ENCODE data around the gene COQ4. TPM values are rescaled to one million over a fixed set of nuclear protein-coding genes. Genes with fewer than 3 reads are reported as not detected.

COQ4 gene
- total RNA-seq, 1 experiment from 2014 or later: 45.8 TPM

DNA sequence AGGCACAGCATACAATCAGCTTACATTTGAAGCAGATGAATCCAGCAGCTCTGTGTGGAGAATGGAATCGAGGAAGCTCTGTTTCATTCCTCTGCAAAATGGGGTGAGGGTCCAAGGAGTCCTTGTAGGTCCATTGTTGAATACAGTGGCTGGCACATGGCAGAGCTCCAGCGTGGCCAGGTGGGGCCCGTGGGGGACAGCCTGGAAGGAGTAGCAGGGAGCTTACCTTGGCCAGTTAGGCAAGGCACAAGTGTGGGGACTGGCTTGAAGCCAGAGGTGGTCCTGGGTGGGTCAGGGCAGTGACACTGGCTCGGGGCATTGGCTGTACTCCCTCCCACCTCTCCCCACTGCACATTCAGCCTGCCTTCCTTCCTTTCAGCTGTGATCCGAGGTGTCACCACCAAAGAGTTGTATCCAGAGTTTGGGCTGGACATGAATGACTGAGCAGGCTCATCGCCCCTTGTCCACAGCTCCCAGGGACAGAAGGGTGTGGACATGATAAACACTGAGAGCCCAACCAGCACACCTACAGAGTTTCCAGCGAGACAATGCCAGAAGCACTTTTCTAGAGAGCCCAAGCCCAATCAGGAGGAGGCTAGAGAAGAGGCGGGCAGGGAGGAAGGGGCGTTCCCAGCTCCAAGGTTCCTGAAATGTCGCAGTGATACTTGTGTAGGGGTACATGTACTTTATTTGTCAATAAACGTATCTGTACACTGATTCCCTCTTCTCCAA is 34.2 kb upstream of the COQ4 start (continued):
- no peak for TF ChIP-seq TCF7L2 (IDR thresholded peaks at IDR 0.05; ENCODE audit: borderline replicate concordance, extremely low read depth, insufficient read depth, insufficient read length)

DNA sequence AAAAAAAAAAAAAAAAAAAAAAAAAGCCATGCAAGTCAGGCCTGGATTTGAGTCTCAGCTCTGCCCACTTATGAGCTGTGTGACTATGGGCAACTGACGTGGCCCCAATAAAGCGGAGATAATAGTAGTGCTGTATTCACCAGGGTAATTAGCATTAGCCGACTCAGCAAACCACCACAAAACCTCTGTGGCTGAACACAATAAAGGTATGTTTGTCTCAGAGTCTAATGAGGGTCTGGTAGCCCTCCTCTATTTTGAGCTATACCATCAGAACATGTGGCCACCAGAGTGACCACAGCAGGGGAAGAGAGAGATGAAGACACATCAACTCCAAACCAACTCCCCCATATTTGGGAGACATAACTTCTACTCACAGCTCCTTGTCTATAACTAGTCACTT is 30.6 kb upstream of the COQ4 start:
- H3K9me2 ChIP-seq (ENCODE audit: insufficient read depth): no peaks in the 10 kb centered on the region
- H3K27ac ChIP-seq (ENCODE audit: low read depth, low read length): no peak overlapping the region
- no peaks in the 10 kb centered on the region for H3K79me2 ChIP-seq (ENCODE audit: insufficient read depth, low read length)
- no peak overlapping the region for H3K9ac ChIP-seq (ENCODE audit: low read length)
- no peaks in the 10 kb centered on the region for H4K20me1 ChIP-seq (ENCODE audit: insufficient read depth)
- no peak overlapping the region for H3K4me2 ChIP-seq (ENCODE audit: low read length)
- H3K27me3 ChIP-seq (ENCODE audit: insufficient read depth, low read length): no peaks in the 10 kb centered on the region
- no peaks in the 10 kb centered on the region for H3K9me3 ChIP-seq (ENCODE audit: control insufficient read depth in 1 of 2, insufficient read depth in 1 of 2, low read depth in 1 of 2, low read length in 2 of 2)
- no peak overlapping the region for H3K4me3 ChIP-seq (replicated peaks in 1 of 2; ENCODE audit: low read depth in 1 of 2, low read length in 2 of 2)
- TF ChIP-seq, protein P1, sequence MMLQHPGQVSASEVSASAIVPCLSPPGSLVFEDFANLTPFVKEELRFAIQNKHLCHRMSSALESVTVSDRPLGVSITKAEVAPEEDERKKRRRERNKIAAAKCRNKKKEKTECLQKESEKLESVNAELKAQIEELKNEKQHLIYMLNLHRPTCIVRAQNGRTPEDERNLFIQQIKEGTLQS (IDR thresholded peaks at IDR 0.05): no peak
- TF ChIP-seq POLR2AphosphoS5 (IDR thresholded peaks at IDR 0.05; ENCODE audit: low read depth, low read length) (no peak), SIN3A (IDR thresholded peaks at IDR 0.05; ENCODE audit: low read depth) (no peak), SRF (IDR thresholded peaks at IDR 0.05; ENCODE audit: low read depth) (no peak), YY1 (IDR thresholded peaks at IDR 0.05; ENCODE audit: extremely low read depth, insufficient replicate concordance, low read depth, low read length) (no peak)
- TF ChIP-seq, protein P2, sequence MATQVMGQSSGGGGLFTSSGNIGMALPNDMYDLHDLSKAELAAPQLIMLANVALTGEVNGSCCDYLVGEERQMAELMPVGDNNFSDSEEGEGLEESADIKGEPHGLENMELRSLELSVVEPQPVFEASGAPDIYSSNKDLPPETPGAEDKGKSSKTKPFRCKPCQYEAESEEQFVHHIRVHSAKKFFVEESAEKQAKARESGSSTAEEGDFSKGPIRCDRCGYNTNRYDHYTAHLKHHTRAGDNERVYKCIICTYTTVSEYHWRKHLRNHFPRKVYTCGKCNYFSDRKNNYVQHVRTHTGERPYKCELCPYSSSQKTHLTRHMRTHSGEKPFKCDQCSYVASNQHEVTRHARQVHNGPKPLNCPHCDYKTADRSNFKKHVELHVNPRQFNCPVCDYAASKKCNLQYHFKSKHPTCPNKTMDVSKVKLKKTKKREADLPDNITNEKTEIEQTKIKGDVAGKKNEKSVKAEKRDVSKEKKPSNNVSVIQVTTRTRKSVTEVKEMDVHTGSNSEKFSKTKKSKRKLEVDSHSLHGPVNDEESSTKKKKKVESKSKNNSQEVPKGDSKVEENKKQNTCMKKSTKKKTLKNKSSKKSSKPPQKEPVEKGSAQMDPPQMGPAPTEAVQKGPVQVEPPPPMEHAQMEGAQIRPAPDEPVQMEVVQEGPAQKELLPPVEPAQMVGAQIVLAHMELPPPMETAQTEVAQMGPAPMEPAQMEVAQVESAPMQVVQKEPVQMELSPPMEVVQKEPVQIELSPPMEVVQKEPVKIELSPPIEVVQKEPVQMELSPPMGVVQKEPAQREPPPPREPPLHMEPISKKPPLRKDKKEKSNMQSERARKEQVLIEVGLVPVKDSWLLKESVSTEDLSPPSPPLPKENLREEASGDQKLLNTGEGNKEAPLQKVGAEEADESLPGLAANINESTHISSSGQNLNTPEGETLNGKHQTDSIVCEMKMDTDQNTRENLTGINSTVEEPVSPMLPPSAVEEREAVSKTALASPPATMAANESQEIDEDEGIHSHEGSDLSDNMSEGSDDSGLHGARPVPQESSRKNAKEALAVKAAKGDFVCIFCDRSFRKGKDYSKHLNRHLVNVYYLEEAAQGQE (IDR thresholded peaks at IDR 0.05; ENCODE audit: low read depth): no peak
- TF ChIP-seq, protein P3, sequence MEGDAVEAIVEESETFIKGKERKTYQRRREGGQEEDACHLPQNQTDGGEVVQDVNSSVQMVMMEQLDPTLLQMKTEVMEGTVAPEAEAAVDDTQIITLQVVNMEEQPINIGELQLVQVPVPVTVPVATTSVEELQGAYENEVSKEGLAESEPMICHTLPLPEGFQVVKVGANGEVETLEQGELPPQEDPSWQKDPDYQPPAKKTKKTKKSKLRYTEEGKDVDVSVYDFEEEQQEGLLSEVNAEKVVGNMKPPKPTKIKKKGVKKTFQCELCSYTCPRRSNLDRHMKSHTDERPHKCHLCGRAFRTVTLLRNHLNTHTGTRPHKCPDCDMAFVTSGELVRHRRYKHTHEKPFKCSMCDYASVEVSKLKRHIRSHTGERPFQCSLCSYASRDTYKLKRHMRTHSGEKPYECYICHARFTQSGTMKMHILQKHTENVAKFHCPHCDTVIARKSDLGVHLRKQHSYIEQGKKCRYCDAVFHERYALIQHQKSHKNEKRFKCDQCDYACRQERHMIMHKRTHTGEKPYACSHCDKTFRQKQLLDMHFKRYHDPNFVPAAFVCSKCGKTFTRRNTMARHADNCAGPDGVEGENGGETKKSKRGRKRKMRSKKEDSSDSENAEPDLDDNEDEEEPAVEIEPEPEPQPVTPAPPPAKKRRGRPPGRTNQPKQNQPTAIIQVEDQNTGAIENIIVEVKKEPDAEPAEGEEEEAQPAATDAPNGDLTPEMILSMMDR (IDR thresholded peaks at IDR 0.05 in 2 of 3, conservative IDR thresholded peaks at IDR 0.05 in 1 of 3; ENCODE audit: borderline replicate concordance in 1 of 3, insufficient read depth in 1 of 3, low read depth in 2 of 3, low read length in 2 of 3): no peak
- ChIA-PET POLR2A (no interaction called here), CTCF (interaction anchor here (1.6 kb wide), 1 partner anchor 128 kb away, joined by 6 read pairs; the partner anchor contains the start of gene CERCAM), RAD21 (ENCODE audit: low non-redundant PET in 1 of 2, low total read pairs in 2 of 2, uncharacterized antibody in 2 of 2, unreplicated experiment in 2 of 2) (no interaction called here)
- no peaks in the 10 kb centered on the region for H3K36me3 ChIP-seq (ENCODE audit: control insufficient read depth in 1 of 2, insufficient read depth in 2 of 2, low read length in 2 of 2)
- H2AFZ ChIP-seq (ENCODE audit: low read depth, low read length, poor library complexity, severe bottlenecking): no peak overlapping the region
- intact Hi-C loops (cut with micrococcal nuclease): loop anchor here (10.0 kb wide), 1 partner anchor 263 kb away; the partner anchor contains the start of gene SPTAN1
- H3K4me1 ChIP-seq (ENCODE audit: control insufficient read depth in 1 of 2, insufficient read depth in 2 of 2, low read length in 2 of 2): peaks cover 5 to 16% of the 10 kb centered on the region in 2 experiments; a peak in 3 of 4 replicates
- BruUV-seq (replicated peaks): no TSS peak
- ATAC-seq (no peak), DNase-seq (ENCODE audit: low read depth, low spot score) (no peak)

All from HCT116 (cell line).